ENCODE measurements around the gene RAPGEF5. TPM values are rescaled to one million over a fixed set of nuclear protein-coding genes. Genes with fewer than 3 reads are reported as not detected.

Gene RAPGEF5
- total RNA-seq, 1 experiment from 2014 or later = 13.3 TPM

- Mint-ChIP-seq H3K4me1 (peaks cover 13 to 15% of the 10 kb centered on the region in 2 experiments), H3K27me3 (ENCODE audit: low read depth) (no peaks in the 10 kb centered on the region), H3K9me3 (no peaks in the 10 kb centered on the region), H3K27ac (no peak overlapping the region), H3K4me3 (no peak overlapping the region), H3K36me3 (ENCODE audit: insufficient read depth in 1 of 3, low read depth in 3 of 3) (peaks cover 0 to 3% (median 2%) of the 10 kb centered on the region in 3 experiments; a peak in 3 of 7 replicates)
- H3K79me1 ChIP-seq (ENCODE audit: insufficient read depth, low read depth, low read length, poor library complexity, severe bottlenecking) = no peaks in the 10 kb centered on the region
- no peak overlapping the region for H2BK12ac ChIP-seq (ENCODE audit: insufficient read length, low read depth, low read length)
- H3K23me2 ChIP-seq (ENCODE audit: insufficient read length, low read depth, low read length, poor library complexity, severe bottlenecking) = no peaks in the 10 kb centered on the region
- H4K20me1 ChIP-seq (ENCODE audit: control insufficient read depth, insufficient read depth, insufficient read length) = no peaks in the 10 kb centered on the region
- H2AK5ac ChIP-seq (ENCODE audit: insufficient read length, low read length) = no peak overlapping the region
- WGBS (ENCODE audit: extremely low coverage, insufficient read length, low lambda C conversion rate) = no CpG with 5 or more reads among the region's 8 CpGs
- H3K9ac ChIP-seq (ENCODE audit: extremely low read depth, insufficient read length, low read length) = no peak overlapping the region
- no peak overlapping the region for H3K14ac ChIP-seq (ENCODE audit: insufficient read depth, low read length)
- H4K5ac ChIP-seq (ENCODE audit: insufficient read length, low read depth, low read length) = no peak overlapping the region
- TF ChIP-seq CTCF (conservative IDR thresholded peaks at IDR 0.05) = no peak
- no peak overlapping the region for H3K4me2 ChIP-seq (ENCODE audit: insufficient read depth, insufficient read length, low read length)
- no peak overlapping the region for H2BK20ac ChIP-seq (ENCODE audit: low read depth, low read length, poor library complexity, severe bottlenecking)
- no peak overlapping the region for H3K56ac ChIP-seq (ENCODE audit: insufficient read length, low read depth, low read length)
- H3T11ph ChIP-seq (ENCODE audit: low read length) = no peak overlapping the region
- no peaks in the 10 kb centered on the region for H3K9me3 ChIP-seq (ENCODE audit: control insufficient read depth, low read depth, low read length)
- H3K27ac ChIP-seq (ENCODE audit: insufficient read length, low read depth, low read length) = no peak overlapping the region
- H4K91ac ChIP-seq (ENCODE audit: insufficient read length, low read depth, low read length) = no peak overlapping the region
- H3K79me2 ChIP-seq (ENCODE audit: insufficient read depth, low read length) = no peaks in the 10 kb centered on the region
- no peak overlapping the region for H2BK120ac ChIP-seq (ENCODE audit: low read depth, low read length, poor library complexity, severe bottlenecking)
- no peak overlapping the region for H3K18ac ChIP-seq (ENCODE audit: insufficient read length, low read depth, low read length)
- H2AFZ ChIP-seq (ENCODE audit: low read length) = no peak overlapping the region
- no peak overlapping the region for H3K23ac ChIP-seq (ENCODE audit: insufficient read length, low read depth, low read length)
- H2BK15ac ChIP-seq (ENCODE audit: low read depth, low read length) = no peak overlapping the region
- no peak for DNase-seq
- no peak overlapping the region for H4K8ac ChIP-seq (replicated peaks; ENCODE audit: insufficient read length, low read depth, low read length)
- no peak overlapping the region for H3K4ac ChIP-seq (ENCODE audit: low read depth, low read length)
- no peaks in the 10 kb centered on the region; the same call in 1 of the 2 replicates for H3K4me1 ChIP-seq (ENCODE audit: insufficient read depth, low read length)
- H3K27me3 ChIP-seq (ENCODE audit: insufficient read depth, low read length) = no peaks in the 10 kb centered on the region
- H2BK5ac ChIP-seq (ENCODE audit: insufficient read length, low read length) = no peak overlapping the region
Observed at GRCh38 chr7:22121702-22122474, 235.1 kb downstream of the RAPGEF5 start.

Measured in H9 (cell line).